ENCODE data around the gene ZNF628. TPM values are rescaled to one million over a fixed set of nuclear protein-coding genes. Genes with fewer than 3 reads are reported as not detected.

The ZNF628 gene
- total RNA-seq, 4 donors from 2014 or later: 1.7 to 6.4 (median 2.6) TPM

DNA sequence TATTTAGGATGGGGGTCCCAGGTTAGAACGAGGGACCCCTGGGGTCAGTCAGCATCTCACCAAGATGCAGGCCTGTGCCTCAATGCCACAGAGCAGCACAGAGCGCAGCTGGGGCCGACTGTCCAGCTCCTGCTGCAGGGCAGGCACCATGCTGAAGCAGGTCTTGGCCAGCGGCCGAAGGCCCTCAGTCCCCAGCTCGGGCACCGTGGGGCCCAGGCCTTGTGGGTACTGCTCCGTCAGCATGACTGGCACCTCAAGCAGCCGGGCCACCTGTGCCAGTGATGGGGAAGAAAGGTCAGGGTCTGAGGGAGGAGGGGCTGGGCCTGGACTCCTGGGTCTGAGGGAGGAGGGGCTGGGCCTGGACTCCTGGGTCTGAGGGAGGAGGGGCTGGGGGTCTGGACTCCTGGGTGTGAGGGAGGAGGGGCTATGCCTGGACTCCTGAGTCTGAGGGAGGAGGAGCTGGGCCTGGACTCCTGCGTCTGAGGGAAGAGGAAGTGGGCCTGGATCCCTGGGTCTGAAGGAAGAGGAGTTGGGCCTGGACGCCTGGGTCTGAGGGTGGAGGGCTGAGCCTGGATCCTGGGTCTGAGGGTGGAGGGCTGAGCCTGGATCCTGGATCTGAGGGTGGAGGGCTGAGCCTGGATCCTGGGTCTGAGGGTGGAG lies 20.7 kb upstream of the ZNF628 start:
- ATAC-seq (ENCODE audit: low FRiP score) (no peak), DNase-seq (ENCODE audit: low spot score) (no peak)
- TF ChIP-seq CTCF (IDR thresholded peaks at IDR 0.05): no peak

- DNase-seq (ENCODE audit: low spot score) (no peak), ATAC-seq (ENCODE audit: low FRiP score) (no peak)
- TF ChIP-seq CTCF (IDR thresholded peaks at IDR 0.05): no peak
These were observed 20.1 kb upstream of the ZNF628 start for GRCh38 chr19:55456347-55456746.

DNA sequence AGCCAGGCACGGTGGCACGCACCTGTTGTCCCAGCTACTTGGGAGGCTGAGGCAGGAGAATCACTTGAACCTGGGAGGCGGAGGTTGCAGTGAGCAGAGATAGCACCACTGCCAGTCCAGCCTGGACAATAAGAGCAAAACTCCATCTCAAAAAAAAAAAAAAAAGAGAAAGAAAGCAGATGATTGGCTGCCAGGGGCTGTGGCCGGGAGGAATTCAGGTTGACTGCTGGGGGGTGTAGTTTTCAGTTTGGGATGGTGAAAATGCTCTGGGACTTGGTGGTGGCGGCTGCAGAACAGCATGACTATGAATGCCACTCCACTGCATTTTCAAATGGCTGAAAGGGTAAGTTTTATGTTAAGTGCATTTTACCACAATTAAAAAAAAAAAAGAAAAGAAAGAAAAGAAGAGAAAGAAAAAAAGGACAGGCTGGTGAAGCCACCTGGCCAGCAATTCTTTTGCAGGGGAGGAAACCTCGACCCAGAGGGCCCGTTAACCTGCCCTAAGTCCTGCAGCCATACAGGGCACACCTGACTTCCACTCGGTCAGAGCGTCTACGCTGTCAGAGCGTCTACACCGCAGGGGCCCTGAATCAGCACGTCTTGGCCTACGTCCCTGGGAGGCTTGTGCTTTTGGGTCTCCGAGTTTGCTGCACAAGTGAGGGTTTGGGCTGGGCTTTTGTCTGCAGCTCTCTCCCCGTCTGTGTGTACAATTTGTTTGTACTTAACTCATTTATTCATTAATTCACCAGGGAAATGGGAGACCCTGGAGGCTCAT lies 18.5 kb upstream of the ZNF628 start:
- TF ChIP-seq CTCF (IDR thresholded peaks at IDR 0.05): no peak
- DNase-seq (ENCODE audit: low spot score) (no peak), ATAC-seq (ENCODE audit: low FRiP score) (no peak)

DNA sequence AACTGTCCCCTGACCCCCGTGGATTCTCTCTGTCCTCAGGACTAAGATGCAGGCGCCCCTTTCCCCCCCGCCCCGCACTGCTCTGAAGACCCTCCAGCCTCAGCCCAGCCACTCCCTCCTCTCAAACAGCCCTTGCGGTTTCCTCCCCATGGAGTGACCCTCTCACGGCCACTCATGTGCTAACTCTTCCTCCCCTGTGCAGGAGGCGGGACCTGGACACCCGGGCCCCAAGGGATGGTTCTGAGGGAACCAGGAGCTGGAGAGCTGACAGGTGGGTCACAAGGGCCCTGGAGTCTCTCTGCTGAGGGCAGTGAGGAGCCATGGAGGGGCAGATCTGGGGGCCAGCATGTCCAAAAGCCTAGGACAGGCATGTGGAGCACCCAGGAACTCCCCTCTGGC lies 16.9 kb upstream of the ZNF628 start:
- ATAC-seq (ENCODE audit: low FRiP score) (no peak), DNase-seq (ENCODE audit: low spot score) (no peak)
- TF ChIP-seq CTCF (IDR thresholded peaks at IDR 0.05): no peak

GRCh38 chr19:55459950-55460657 lies 16.3 kb upstream of the ZNF628 start:
- ATAC-seq (ENCODE audit: low FRiP score) (no peak), DNase-seq (ENCODE audit: low spot score) (no peak)
- no peak for TF ChIP-seq CTCF (IDR thresholded peaks at IDR 0.05)

- peak; percentile 70 for ATAC-seq (ENCODE audit: low FRiP score)
- TF ChIP-seq CTCF (IDR thresholded peaks at IDR 0.05): no peak
- DNase-seq (ENCODE audit: low spot score): peak; percentile 82
These were observed 15.7 kb upstream of the ZNF628 start for GRCh38 chr19:55460670-55461258.
